GM12878 (cell line): Measurements from ENCODE around the gene APLN. TPM values are rescaled to one million over a fixed set of nuclear protein-coding genes. Genes with fewer than 3 reads are reported as not detected.

ENCODE experiments used
- ATAC-seq: fragments of 200-7000 bp; cut with Tn5 transposase; 3 replicates; pipeline ENCODE4 v1.9.1; 2020; ENCODE audit warnings: mild to moderate bottlenecking, moderate library complexity
- BruUV-seq: library from RNA; stranded (reverse); fragments of 400-500 nt; replicated peaks from 2 replicates; lab custom pipeline; 2021; lab: Mats Ljungman, UMichigan
- CTCF ChIA-PET: fragments of 300-600 bp; sonication (Branson Sonifier 250); formaldehyde crosslinking; extraction: SDS; loops from one replicate; lab custom pipeline; 2021; ENCODE audit warnings: inconsistent platforms; lab: Yijun Ruan, JAX
- POLR2A ChIA-PET: fragments of 350-600 bp; formaldehyde crosslinking; extraction: SDS; loops from one replicate; lab custom pipeline; 2021; ENCODE audit warnings: inconsistent platforms; lab: Charles Lee
- RAD21 ChIA-PET: fragments of 300-600 bp; sonication (Branson Sonifier 250); formaldehyde crosslinking; loops from one replicate; lab custom pipeline; 2023; ENCODE audit warnings: antibody characterized with exemption; ENCODE audit not compliant: unreplicated experiment; lab: Charles Lee
- SMC1A ChIA-PET: fragments of 300-600 bp; sonication (Branson Sonifier 250); formaldehyde crosslinking; loops from one replicate; lab custom pipeline; 2023; ENCODE audit not compliant: unreplicated experiment, uncharacterized antibody; lab: Charles Lee
- DNase-seq: peaks from one replicate; pipeline ENCODE4 v3.0.0-alpha.2; 2011; ENCODE audit warnings: low read depth, low spot score
- FAIRE-seq: peaks from 3 replicates; lab custom pipeline; 2011; peaks lifted over from hg19 to GRCh38; lab: Jason Lieb, UNC
- H2AFZ ChIP-seq: 2 replicates; pipeline ENCODE4 v1.6.0; 2011; ENCODE audit warnings: low read depth, low read length, control low read depth; ENCODE audit not compliant: control insufficient read depth
- H3K27ac ChIP-seq: 2 replicates; pipeline ENCODE4 v1.5.1; 2011; ENCODE audit warnings: control low read depth; ENCODE audit not compliant: control insufficient read depth, insufficient read depth
- H3K27me3 ChIP-seq, 2 experiments: replicated peaks in 1 of 2; 2 replicates each; pipeline versions ENCODE4 v1.6.0 to v1.6.1; 2011; ENCODE audit warnings: low read length in 1 of 2; ENCODE audit not compliant: control insufficient read depth in 2 of 2, insufficient read depth in 2 of 2
- H3K36me3 ChIP-seq, 2 experiments: 2 replicates each; pipeline ENCODE4 v1.5.1; 2011; ENCODE audit warnings: low read length in 1 of 2; ENCODE audit not compliant: control insufficient read depth in 2 of 2, insufficient read depth in 2 of 2
- H3K4me1 ChIP-seq: 2 replicates; pipeline ENCODE4 v1.6.1; 2011; ENCODE audit warnings: mild to moderate bottlenecking, low read length, moderate library complexity, mixed read lengths; ENCODE audit not compliant: control insufficient read depth, insufficient read depth
- H3K4me2 ChIP-seq: 2 replicates; pipeline ENCODE4 v1.6.0; 2011; ENCODE audit warnings: control low read depth; ENCODE audit not compliant: control insufficient read depth, insufficient read depth
- H3K4me3 ChIP-seq: fragments of 200-600 bp; sonication (generic); 2 replicates; pipeline ENCODE4 v1.5.1; 2016
- H3K79me2 ChIP-seq: 2 replicates; pipeline ENCODE4 v1.6.0; 2011; ENCODE audit warnings: low read length; ENCODE audit not compliant: control insufficient read depth, insufficient read depth
- H3K9ac ChIP-seq: 2 replicates; pipeline ENCODE4 v1.8.0; 2011; ENCODE audit warnings: low read length, control low read depth, mixed read lengths; ENCODE audit not compliant: control insufficient read depth, insufficient read depth
- H3K9me3 ChIP-seq: replicated peaks from 3 replicates; pipeline ENCODE4 v1.5.1; 2011; ENCODE audit warnings: mild to moderate bottlenecking, low read length; ENCODE audit not compliant: control insufficient read depth, insufficient read depth
- H4K20me1 ChIP-seq: 2 replicates; pipeline ENCODE4 v1.6.0; 2011; ENCODE audit not compliant: control insufficient read depth, insufficient read depth
- EGR1 ChIP-seq, 2 experiments: IDR thresholded peaks; 1 replicate in 1 of 2; 2 replicates in 1 of 2; pipeline ENCODE4 v1.6.1; 2011 to 2012; ENCODE audit warnings: low read depth in 2 of 2, low read length in 2 of 2, borderline replicate concordance in 1 of 2, mild to moderate bottlenecking in 1 of 2, moderate library complexity in 1 of 2
- GABPA ChIP-seq: IDR thresholded peaks from 2 replicates; pipeline ENCODE4 v1.6.1; 2014; ENCODE audit warnings: antibody characterized with exemption, low read depth, mild to moderate bottlenecking, inconsistent platforms
- MEF2B ChIP-seq: fragments of 450-650 bp; IDR thresholded peaks from 2 replicates; pipeline ENCODE4 v1.6.1; 2018; ENCODE audit warnings: mild to moderate bottlenecking, moderate library complexity; ENCODE audit not compliant: partially characterized antibody, poor library complexity, severe bottlenecking
- MTA3 ChIP-seq: IDR thresholded peaks from 2 replicates; pipeline ENCODE4 v1.6.1; 2012; ENCODE audit warnings: low read length, inconsistent platforms, borderline replicate concordance
- RUNX3 ChIP-seq: IDR thresholded peaks from 2 replicates; pipeline ENCODE4 v1.6.1; 2012; ENCODE audit warnings: low read length, inconsistent platforms
- STAT1 ChIP-seq: fragments of 450-650 bp; conservative IDR thresholded peaks from 2 replicates; pipeline ENCODE4 v1.6.1; 2014; ENCODE audit warnings: antibody characterized with exemption, mild to moderate bottlenecking
- SUPT20H ChIP-seq: IDR thresholded peaks from 2 replicates; pipeline ENCODE4 v1.6.1; 2011; ENCODE audit warnings: low read depth, mild to moderate bottlenecking, low read length, moderate library complexity, borderline replicate concordance; ENCODE audit not compliant: control insufficient read depth
- SUZ12 ChIP-seq: fragments of 200-600 bp; sonication (generic); IDR thresholded peaks from one replicate; pipeline ENCODE4 v1.6.1; 2018; ENCODE audit warnings: antibody characterized with exemption, mild to moderate bottlenecking; ENCODE audit not compliant: unreplicated experiment
- TBL1XR1 ChIP-seq: IDR thresholded peaks from 2 replicates; pipeline ENCODE4 v1.6.1; 2012; ENCODE audit warnings: low read depth, low read length, improper control_type of control experiment
- YY1 ChIP-seq: IDR thresholded peaks from 2 replicates; pipeline ENCODE4 v1.6.1; 2011; ENCODE audit warnings: low read depth, mild to moderate bottlenecking, low read length
- ZNF207 ChIP-seq: fragments of 450-650 bp; IDR thresholded peaks from 2 replicates; pipeline ENCODE4 v1.6.1; 2014; ENCODE audit warnings: antibody characterized with exemption, mild to moderate bottlenecking, borderline replicate concordance
- ZZZ3 ChIP-seq: IDR thresholded peaks from 2 replicates; pipeline ENCODE4 v1.6.1; 2011; ENCODE audit warnings: low read depth; ENCODE audit not compliant: control insufficient read depth, insufficient read length
- WGBS: methylation state at CpG from one replicate; pipeline ENCODE4 v1.1.6; 2016; ENCODE audit warnings: low lambda C conversion rate; ENCODE audit not compliant: insufficient replicate concordance, insufficient coverage; ENCODE audit errors: missing lambda C conversion rate; 5-methylcytosine and 5-hydroxymethylcytosine counted together
- in situ Hi-C: fragments of 300-500 bp; cut with MboI; formaldehyde crosslinking; loops from 9 replicates; pipeline ENCODE4 v1.14.3; 2018; ENCODE audit warnings: mixed read lengths
- intact Hi-C: fragments of 100-400 bp; cut with micrococcal nuclease; formaldehyde crosslinking; loops from one replicate; pipeline ENCODE4 v1.14.2; 2022; ENCODE audit not compliant: unreplicated experiment
- polyA plus RNA-seq, 11 experiments: library from polyadenylated mRNA; depleted of rRNA in 4 of 11; unstranded in 6 of 11; stranded (reverse) in 5 of 11; fragments of >200 nt; fragmentation: Nextera tagmentation in 4 of 11; fragmentation: Illumina TruSeq in 1 of 11; extraction: Ambion mirVana in 4 of 11; extraction: Trizol in 1 of 11; gene quantifications; 1 replicate in 1 of 11; 2 replicates in 10 of 11; pipeline versions ENCODE4 v1.2.1 to v1.2.3, GENCODE V29; 2011 to 2016; ENCODE audit warnings: inconsistent platforms in 2 of 11, missing spikeins in 2 of 11, low read depth in 1 of 11
- total RNA-seq, 4 experiments: library from RNA; depleted of rRNA in 3 of 4; stranded (reverse); fragments of >200 nt in 3 of 4; fragmentation: Illumina TruSeq in 1 of 4; extraction: Trizol in 1 of 4; gene quantifications; 2 replicates each; pipeline versions ENCODE4 v1.2.1 to v1.2.3, GENCODE V29; 2013 to 2021
- TF ChIP-seq, protein P1 (sequence below): fragments of 450-650 bp; IDR thresholded peaks from 2 replicates; pipeline ENCODE4 v1.6.1; 2017; ENCODE audit warnings: antibody characterized with exemption, mild to moderate bottlenecking, moderate library complexity
- TF ChIP-seq, protein P2 (sequence below): IDR thresholded peaks from 2 replicates; pipeline ENCODE4 v1.6.1; 2012; ENCODE audit warnings: improper control_type of control experiment, low read depth, low read length; ENCODE audit not compliant: insufficient replicate concordance
- TF ChIP-seq, protein P3 (sequence below): fragments of 450-650 bp; IDR thresholded peaks from 2 replicates; pipeline ENCODE4 v1.6.1; 2017; ENCODE audit warnings: mild to moderate bottlenecking, low read depth, inconsistent platforms; ENCODE audit not compliant: poor library complexity, severe bottlenecking

APLN gene
- total and polyA plus RNA-seq, 10 of the 15 experiments (the other 5 are each of a cell fraction or from before 2014, with no cell fraction given): 0.31 TPM; not detected in 9

DNA sequence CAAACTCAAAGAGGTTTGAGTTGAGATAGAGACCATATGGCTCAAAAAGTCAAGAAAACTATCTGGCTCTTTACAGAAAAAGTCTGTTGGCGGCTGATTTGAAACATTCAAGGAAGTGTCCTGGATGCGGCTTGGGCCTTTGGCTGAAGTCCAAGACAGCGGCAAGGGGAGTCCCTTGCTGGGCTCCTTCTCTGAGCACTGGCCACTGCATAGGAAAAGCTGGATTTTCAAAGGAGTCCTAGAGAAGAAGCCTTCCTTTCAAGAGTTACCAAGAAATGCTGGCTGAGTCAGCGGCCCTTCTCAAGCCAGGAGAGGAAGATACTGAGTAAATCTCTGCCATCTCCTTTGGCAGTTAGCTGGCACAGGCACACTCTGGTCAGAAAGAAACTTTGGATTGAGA is 12.1 kb downstream of the APLN start:
- CTCF ChIA-PET: no interaction called here
- no peak overlapping the region for H3K9ac ChIP-seq
- H3K4me3 ChIP-seq: no peak overlapping the region
- no peak overlapping the region for H3K4me2 ChIP-seq
- SMC1A ChIA-PET: no interaction called here
- POLR2A ChIA-PET: no interaction called here
- RAD21 ChIA-PET: no interaction called here
- H3K27me3 ChIP-seq: peaks cover 0 to 2% of the 10 kb centered on the region in 2 experiments; a peak in 3 of 4 replicates
- H4K20me1 ChIP-seq: no peaks in the 10 kb centered on the region
- H2AFZ ChIP-seq: no peak overlapping the region
- peaks cover 3% of the 10 kb centered on the region; the same call in 1 of the 3 replicates for H3K9me3 ChIP-seq
- intact Hi-C loops: no loop called here
- in situ Hi-C loops: no loop called here
- ATAC-seq (no peak), FAIRE-seq (no peak), DNase-seq (no peak)
- no peaks in the 10 kb centered on the region for H3K36me3 ChIP-seq
- BruUV-seq: no TSS peak
- H3K79me2 ChIP-seq: no peaks in the 10 kb centered on the region
- H3K4me1 ChIP-seq: no peaks in the 10 kb centered on the region
- no peak overlapping the region for H3K27ac ChIP-seq
- 36% methylated on average over 4 of the region's 4 CpGs for WGBS
- TF ChIP-seq SUPT20H: no peak
- no peak for TF ChIP-seq GABPA
- TF ChIP-seq ZZZ3: no peak
- TF ChIP-seq, protein P1, sequence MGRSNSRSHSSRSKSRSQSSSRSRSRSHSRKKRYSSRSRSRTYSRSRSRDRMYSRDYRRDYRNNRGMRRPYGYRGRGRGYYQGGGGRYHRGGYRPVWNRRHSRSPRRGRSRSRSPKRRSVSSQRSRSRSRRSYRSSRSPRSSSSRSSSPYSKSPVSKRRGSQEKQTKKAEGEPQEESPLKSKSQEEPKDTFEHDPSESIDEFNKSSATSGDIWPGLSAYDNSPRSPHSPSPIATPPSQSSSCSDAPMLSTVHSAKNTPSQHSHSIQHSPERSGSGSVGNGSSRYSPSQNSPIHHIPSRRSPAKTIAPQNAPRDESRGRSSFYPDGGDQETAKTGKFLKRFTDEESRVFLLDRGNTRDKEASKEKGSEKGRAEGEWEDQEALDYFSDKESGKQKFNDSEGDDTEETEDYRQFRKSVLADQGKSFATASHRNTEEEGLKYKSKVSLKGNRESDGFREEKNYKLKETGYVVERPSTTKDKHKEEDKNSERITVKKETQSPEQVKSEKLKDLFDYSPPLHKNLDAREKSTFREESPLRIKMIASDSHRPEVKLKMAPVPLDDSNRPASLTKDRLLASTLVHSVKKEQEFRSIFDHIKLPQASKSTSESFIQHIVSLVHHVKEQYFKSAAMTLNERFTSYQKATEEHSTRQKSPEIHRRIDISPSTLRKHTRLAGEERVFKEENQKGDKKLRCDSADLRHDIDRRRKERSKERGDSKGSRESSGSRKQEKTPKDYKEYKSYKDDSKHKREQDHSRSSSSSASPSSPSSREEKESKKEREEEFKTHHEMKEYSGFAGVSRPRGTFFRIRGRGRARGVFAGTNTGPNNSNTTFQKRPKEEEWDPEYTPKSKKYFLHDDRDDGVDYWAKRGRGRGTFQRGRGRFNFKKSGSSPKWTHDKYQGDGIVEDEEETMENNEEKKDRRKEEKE: no peak
- no peak for TF ChIP-seq MTA3
- TF ChIP-seq EGR1 (IDR thresholded peaks at IDR 0.05; ENCODE audit: borderline replicate concordance in 1 of 2, low read depth in 2 of 2, low read length in 2 of 2): no peak
- TF ChIP-seq ZNF207: no peak
- TF ChIP-seq MEF2B: no peak
- TF ChIP-seq, protein P2, sequence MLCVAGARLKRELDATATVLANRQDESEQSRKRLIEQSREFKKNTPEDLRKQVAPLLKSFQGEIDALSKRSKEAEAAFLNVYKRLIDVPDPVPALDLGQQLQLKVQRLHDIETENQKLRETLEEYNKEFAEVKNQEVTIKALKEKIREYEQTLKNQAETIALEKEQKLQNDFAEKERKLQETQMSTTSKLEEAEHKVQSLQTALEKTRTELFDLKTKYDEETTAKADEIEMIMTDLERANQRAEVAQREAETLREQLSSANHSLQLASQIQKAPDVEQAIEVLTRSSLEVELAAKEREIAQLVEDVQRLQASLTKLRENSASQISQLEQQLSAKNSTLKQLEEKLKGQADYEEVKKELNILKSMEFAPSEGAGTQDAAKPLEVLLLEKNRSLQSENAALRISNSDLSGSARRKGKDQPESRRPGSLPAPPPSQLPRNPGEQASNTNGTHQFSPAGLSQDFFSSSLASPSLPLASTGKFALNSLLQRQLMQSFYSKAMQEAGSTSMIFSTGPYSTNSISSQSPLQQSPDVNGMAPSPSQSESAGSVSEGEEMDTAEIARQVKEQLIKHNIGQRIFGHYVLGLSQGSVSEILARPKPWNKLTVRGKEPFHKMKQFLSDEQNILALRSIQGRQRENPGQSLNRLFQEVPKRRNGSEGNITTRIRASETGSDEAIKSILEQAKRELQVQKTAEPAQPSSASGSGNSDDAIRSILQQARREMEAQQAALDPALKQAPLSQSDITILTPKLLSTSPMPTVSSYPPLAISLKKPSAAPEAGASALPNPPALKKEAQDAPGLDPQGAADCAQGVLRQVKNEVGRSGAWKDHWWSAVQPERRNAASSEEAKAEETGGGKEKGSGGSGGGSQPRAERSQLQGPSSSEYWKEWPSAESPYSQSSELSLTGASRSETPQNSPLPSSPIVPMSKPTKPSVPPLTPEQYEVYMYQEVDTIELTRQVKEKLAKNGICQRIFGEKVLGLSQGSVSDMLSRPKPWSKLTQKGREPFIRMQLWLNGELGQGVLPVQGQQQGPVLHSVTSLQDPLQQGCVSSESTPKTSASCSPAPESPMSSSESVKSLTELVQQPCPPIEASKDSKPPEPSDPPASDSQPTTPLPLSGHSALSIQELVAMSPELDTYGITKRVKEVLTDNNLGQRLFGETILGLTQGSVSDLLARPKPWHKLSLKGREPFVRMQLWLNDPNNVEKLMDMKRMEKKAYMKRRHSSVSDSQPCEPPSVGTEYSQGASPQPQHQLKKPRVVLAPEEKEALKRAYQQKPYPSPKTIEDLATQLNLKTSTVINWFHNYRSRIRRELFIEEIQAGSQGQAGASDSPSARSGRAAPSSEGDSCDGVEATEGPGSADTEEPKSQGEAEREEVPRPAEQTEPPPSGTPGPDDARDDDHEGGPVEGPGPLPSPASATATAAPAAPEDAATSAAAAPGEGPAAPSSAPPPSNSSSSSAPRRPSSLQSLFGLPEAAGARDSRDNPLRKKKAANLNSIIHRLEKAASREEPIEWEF: no peak
- no peak for TF ChIP-seq SUZ12
- TF ChIP-seq RUNX3: no peak
- no peak for TF ChIP-seq TBL1XR1
- no peak for TF ChIP-seq YY1
- no peak for TF ChIP-seq STAT1
- TF ChIP-seq, protein P3, sequence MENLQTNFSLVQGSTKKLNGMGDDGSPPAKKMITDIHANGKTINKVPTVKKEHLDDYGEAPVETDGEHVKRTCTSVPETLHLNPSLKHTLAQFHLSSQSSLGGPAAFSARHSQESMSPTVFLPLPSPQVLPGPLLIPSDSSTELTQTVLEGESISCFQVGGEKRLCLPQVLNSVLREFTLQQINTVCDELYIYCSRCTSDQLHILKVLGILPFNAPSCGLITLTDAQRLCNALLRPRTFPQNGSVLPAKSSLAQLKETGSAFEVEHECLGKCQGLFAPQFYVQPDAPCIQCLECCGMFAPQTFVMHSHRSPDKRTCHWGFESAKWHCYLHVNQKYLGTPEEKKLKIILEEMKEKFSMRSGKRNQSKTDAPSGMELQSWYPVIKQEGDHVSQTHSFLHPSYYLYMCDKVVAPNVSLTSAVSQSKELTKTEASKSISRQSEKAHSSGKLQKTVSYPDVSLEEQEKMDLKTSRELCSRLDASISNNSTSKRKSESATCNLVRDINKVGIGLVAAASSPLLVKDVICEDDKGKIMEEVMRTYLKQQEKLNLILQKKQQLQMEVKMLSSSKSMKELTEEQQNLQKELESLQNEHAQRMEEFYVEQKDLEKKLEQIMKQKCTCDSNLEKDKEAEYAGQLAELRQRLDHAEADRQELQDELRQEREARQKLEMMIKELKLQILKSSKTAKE: no peak
